ENCODE data around the gene HHAT. TPM values are rescaled to one million over a fixed set of nuclear protein-coding genes. Genes with fewer than 3 reads are reported as not detected.

Gene HHAT
- total RNA-seq, 1 donor from 2014 or later, result 4.3 TPM

DNA sequence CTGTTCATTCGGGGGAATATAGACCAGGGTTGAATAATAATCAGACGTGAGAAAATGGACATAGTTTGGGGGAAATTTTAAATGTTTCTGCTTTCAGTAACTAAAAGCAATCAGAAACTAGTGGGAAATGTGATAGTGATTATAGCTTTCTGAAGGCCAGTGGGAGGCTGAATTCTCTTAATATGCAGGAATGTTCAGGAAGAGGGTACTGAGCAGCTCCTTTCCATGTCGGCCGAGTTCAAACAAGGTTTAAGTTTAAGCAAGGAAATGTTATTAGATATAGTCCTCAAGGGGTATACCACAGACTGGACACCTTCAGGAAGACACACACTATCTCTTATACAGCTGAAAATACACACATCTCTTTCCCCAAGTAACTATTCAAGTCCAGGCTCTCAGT lies 105.5 kb downstream of the HHAT start:
- intact Hi-C loops (cut with DNase I), result no loop called here
- no peaks in the 10 kb centered on the region for H3K27me3 ChIP-seq
- H3K4me1 ChIP-seq, result no peaks in the 10 kb centered on the region
- H3K4me3 ChIP-seq, result no peak overlapping the region
- DNase-seq, result no peak
- TF ChIP-seq, protein P1, sequence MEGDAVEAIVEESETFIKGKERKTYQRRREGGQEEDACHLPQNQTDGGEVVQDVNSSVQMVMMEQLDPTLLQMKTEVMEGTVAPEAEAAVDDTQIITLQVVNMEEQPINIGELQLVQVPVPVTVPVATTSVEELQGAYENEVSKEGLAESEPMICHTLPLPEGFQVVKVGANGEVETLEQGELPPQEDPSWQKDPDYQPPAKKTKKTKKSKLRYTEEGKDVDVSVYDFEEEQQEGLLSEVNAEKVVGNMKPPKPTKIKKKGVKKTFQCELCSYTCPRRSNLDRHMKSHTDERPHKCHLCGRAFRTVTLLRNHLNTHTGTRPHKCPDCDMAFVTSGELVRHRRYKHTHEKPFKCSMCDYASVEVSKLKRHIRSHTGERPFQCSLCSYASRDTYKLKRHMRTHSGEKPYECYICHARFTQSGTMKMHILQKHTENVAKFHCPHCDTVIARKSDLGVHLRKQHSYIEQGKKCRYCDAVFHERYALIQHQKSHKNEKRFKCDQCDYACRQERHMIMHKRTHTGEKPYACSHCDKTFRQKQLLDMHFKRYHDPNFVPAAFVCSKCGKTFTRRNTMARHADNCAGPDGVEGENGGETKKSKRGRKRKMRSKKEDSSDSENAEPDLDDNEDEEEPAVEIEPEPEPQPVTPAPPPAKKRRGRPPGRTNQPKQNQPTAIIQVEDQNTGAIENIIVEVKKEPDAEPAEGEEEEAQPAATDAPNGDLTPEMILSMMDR (IDR thresholded peaks at IDR 0.05), result no peak
- H3K36me3 ChIP-seq, result no peaks in the 10 kb centered on the region
- no peak overlapping the region for H3K27ac ChIP-seq
- H3K9me3 ChIP-seq, result no peaks in the 10 kb centered on the region
- ATAC-seq, result no peak

DNA sequence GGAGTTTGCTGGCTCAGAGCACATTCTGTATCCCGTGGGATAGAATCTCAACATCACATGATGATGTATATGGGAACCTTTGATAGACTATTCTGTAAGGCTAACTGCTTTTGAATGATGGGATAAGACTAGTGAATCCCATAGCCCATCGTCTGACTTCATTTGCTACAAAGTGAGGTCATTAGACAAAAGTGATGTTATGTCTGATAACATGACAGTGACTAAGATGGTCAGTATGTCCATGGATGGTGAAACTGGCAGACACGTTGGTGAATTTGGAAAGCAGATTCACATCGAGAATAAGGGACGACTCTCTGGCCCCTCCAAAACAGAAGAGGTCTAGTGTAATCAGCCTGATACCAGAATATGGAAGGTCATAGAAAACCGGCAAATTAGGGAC lies 108.4 kb downstream of the HHAT start:
- no peaks in the 10 kb centered on the region for H3K36me3 ChIP-seq
- H3K9me3 ChIP-seq, result no peaks in the 10 kb centered on the region
- ATAC-seq, result no peak
- no peaks in the 10 kb centered on the region for H3K27me3 ChIP-seq
- no peak overlapping the region for H3K27ac ChIP-seq
- DNase-seq, result no peak
- no peak overlapping the region for H3K4me3 ChIP-seq
- no peaks in the 10 kb centered on the region for H3K4me1 ChIP-seq
- intact Hi-C loops (cut with DNase I), result no loop called here
- TF ChIP-seq, protein P1 (IDR thresholded peaks at IDR 0.05), result no peak

- TF ChIP-seq, protein P1 (IDR thresholded peaks at IDR 0.05), result no peak
- H3K27ac ChIP-seq, result no peak overlapping the region
- H3K4me1 ChIP-seq, result no peaks in the 10 kb centered on the region
- no peaks in the 10 kb centered on the region for H3K9me3 ChIP-seq
- ATAC-seq, result no peak
- no peaks in the 10 kb centered on the region for H3K36me3 ChIP-seq
- intact Hi-C loops (cut with DNase I), result no loop called here
- no peak overlapping the region for H3K4me3 ChIP-seq
- H3K27me3 ChIP-seq, result no peaks in the 10 kb centered on the region
- no peak for DNase-seq
These were observed 109.1 kb downstream of the HHAT start for GRCh38 chr1:210437781-210438180.

DNA sequence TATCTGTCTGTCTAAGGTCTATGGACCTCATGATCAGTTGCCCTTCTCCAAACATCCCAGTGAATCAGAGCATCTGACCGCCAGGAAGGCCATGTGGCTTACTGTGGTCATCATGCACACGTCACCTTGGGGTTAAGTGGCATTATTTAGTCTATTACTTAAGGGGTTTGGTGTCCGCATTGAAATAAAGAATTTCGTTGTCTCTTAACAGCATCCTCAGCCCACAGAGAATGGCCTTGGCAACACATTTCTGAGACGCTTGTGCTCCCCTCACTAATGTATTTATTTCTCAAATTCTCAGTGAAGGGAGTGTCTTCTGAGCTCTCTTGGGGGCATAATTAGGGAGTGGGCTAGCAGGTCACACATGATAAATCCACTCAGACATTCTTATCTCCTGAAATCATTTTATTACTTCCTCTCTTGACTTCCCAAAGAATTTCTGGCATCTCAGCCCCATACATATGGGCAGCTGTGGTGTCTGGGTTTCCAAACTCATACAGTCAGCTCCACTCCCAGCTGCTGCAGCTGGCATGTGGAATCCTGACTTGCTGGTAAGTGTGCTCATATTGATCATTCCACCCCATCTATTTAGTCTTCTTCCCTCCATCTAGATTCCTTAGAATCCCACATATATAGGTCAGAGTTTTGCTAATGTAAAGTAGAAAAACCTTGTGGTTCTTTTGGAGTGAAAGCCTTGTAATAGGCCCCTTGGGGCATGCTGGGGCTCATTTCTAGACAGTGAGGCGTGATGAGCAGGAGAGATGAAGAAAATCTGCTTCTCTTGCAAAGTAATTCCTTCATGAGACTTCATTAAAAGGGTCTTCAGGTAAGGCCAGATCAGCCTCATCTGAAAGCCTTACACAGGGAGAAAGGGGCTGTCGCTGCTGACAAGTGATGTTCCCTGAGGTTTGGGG lies 110.5 kb downstream of the HHAT start:
- no peaks in the 10 kb centered on the region for H3K4me1 ChIP-seq
- H3K27ac ChIP-seq, result no peak overlapping the region
- intact Hi-C loops (cut with DNase I), result no loop called here
- H3K36me3 ChIP-seq, result no peaks in the 10 kb centered on the region
- DNase-seq (no peak), ATAC-seq (no peak)
- no peak overlapping the region for H3K4me3 ChIP-seq
- no peaks in the 10 kb centered on the region for H3K27me3 ChIP-seq
- no peaks in the 10 kb centered on the region for H3K9me3 ChIP-seq
- TF ChIP-seq, protein P1 (IDR thresholded peaks at IDR 0.05), result no peak

DNA sequence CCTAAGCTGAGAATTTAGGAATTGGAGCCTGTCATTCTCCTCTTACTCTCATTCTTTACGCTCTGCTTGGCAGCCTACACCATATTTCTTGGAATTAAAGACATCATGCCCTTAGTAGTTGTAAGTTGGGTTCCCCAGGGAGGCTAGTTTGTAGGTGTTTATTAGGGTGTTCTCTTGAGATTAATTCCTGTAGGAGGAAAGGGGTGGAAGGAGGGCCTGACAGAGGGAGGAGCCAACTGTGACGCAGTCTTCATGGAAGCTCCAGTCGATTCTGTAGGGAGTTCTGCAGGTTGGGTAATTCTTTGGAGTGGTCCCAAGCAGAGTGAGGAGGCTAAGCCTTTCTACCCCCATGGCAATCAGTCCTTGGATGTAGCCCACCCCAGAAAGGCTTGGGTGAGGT lies 111.4 kb downstream of the HHAT start:
- intact Hi-C loops (cut with DNase I), result no loop called here
- Histone ChIP-seq H3K9me3 (no peaks in the 10 kb centered on the region), H3K36me3 (no peaks in the 10 kb centered on the region), H3K27ac (no peak overlapping the region), H3K4me1 (no peaks in the 10 kb centered on the region), H3K27me3 (no peaks in the 10 kb centered on the region), H3K4me3 (no peak overlapping the region)
- ATAC-seq (no peak), DNase-seq (no peak)
- TF ChIP-seq, protein P1 (IDR thresholded peaks at IDR 0.05), result no peak

Measured in upper lobe of right lung (tissue), 1 donor.